NOMO-1 treated with DMSO at 0.1 percent for 48 hours (cell line): ENCODE results near the gene DPEP2.
"Not testable (repeated sequence)": the region's sequence is repeated elsewhere in the genome, so short reads cannot be mapped to it uniquely, and the experiment has no call there.

Source experiments
- DNase-seq: peaks from one replicate; lab custom pipeline; 2025; ENCODE audit not compliant: unreplicated experiment; lab: John Stamatoyannopoulos, UW

The DPEP2 gene

DNA sequence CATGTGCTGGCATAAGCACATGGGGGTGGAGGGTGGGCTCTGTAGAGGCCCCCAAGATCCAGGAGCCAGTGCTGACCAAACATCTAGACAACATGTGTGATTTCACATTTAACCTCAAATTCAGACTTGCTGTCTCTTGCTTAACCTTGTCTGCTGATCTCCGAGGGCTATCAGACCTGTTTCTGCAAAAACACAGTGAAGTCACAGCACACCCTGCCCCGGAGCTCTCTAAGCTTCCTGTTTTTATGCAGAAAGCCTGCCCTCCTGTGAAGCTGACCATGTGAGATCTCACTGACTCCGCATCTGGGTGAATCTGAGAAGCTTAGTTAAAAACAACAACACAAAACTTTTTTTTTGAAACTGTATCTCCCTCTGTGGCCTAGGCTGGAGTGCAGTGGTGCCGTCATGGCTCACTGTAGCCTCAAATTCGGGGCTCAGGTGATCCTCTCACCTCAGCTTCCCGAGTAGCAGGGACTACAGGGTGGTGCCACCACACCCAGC, 6.6 kb upstream of the DPEP2 start:
- peak; percentile 95 for DNase-seq

DNA sequence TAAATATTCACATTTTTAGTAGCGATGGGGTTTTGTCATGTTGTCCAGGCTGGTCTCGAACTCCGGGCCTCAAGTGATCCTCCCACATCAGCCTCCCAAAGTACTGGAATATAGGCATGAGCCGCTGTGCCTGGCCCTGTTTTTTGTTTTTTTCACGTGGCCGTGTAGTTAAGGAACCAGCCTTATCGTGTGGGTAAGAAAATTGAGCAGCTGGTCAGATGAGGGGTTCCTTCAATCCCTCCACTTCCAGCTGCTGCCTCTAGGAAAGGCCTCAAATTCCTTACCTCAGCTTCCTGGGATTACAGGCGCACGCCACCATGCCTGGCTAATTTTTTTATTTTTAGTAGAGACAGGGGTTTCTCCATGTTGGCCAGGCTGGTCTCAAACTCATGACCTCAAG, 5.9 kb upstream of the DPEP2 start:
- DNase-seq, result no peak

DNA sequence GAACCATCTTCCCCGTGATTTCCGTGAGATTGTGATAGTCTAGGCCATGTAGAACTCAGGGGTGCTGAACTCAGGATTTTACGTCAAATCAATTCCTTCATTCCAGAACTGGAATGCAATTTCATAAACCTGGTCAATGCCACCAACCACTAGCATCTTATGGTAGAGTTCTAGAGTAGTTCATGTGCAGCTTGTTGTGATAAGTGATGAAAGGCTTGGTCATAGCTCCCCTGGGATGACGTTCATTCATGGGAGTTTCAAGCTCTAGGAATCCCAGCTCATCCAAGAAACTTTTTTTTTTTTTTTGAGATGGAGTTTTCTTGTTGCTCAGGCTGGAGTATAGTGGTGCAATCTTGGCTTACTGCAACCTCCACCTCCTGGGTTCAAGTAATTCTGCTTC, 3.7 kb upstream of the DPEP2 start:
- DNase-seq, result no peak

DNA sequence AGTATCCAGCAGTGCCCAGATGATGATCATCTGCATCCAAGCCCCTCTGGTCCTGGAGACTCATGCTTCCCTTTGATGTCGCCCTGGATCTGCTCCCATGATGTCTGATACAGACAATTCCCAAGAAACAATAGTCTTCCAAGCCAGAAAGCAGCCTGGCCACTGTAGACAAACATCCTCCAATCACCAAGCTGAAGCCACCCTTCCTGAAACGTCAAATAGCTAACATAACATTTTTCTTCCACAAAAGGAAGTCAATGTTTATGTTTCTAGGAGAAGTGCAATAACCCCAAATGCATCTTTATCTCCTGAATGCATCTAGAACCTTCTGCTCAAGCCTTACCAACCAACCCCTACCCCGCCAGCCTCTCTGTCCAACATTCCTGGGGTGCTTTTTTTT, 1.2 kb upstream of the DPEP2 start:
- DNase-seq, result peak; percentile 17

DNA sequence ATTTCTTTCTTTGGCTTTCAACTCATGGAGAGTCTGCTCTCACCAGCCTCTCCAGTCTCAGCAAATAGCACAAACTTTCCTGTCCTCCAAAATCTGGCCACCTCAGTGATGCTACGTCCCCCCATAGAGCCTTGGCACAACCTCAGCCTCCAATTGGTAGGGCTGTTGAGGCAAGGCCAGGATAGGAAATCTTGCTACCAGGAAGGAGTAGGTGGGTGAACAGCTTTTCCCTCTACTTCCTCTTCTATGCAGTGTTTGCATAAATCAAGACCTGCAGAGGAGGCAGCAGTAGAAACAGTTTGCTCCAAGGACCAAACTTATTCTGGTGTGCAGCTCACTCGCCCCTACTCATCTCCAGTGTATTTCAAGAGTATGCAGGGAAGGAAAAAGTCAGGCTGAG, 701 bp upstream of the DPEP2 start:
- DNase-seq, result peak; percentile 55

GRCh38 chr16:67998231-67998778, 979 bp downstream of the DPEP2 start:
- not testable (repeated sequence) for DNase-seq

GRCh38 chr16:67996666-67997065, 2.6 kb downstream of the DPEP2 start:
- DNase-seq, result no peak

- DNase-seq, result peak; percentile 86
Observed at GRCh38 chr16:67995423-67995822, 3.9 kb downstream of the DPEP2 start.

DNA sequence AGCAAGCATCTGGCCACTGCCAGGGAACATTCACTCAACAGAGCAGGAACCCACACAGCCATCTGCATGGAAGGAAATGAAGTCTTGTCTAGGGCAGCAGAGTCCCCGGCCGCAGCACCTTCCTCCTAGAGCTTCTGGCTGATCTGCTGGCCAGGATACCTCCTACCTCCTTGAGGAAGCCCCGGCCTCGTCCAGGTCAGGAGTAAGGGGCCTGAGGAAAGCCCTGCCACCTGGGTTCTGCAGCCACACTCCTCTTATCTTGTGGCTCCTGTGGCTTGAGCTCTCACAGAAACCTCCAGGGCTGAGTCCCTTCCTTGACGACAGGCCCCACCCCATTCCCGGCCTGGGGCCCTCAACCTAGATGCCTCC, 5.3 kb downstream of the DPEP2 start:
- not testable (repeated sequence) for DNase-seq

DNA sequence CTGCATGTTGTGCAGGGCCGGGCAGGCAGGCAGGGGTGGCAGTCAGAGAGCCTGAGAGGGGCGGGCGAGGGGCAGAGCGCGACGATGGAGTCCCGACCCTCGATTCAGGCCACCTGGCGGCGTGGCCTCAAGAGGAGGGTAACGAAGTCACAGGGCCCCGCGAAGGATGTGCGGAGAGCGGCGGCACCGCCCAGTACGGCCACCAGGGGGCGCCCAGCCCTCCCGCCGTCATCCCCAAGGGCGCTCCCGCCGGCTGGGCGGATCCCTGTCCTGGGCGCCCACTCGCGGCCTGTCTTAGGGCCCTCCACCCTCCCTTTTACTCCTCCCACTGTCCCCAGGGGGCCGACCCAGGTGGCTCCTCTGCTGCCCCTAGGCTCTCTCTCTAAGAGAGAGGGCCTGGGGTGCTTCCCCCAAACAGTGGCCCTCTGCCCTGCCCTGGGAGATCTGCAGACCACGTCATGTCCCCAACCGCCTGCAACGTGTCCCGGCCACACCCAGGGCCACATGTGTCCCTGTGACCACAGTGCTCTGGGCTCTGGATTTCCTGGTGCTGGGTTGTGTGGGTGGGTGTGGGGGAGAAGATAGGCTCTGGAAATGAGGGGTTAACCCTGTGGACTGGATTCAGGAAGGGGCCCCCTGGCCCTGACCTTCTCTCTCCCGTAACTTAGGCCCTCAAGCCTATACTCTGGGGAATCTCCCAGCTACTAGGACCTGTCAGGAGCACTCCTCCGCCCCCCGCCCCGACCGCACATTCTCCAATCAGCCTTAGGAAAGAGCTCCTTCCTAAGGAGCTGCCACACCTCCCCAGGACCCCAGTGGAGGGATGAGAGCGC, 5.9 kb downstream of the DPEP2 start:
- peak; percentile 85 for DNase-seq

DNA sequence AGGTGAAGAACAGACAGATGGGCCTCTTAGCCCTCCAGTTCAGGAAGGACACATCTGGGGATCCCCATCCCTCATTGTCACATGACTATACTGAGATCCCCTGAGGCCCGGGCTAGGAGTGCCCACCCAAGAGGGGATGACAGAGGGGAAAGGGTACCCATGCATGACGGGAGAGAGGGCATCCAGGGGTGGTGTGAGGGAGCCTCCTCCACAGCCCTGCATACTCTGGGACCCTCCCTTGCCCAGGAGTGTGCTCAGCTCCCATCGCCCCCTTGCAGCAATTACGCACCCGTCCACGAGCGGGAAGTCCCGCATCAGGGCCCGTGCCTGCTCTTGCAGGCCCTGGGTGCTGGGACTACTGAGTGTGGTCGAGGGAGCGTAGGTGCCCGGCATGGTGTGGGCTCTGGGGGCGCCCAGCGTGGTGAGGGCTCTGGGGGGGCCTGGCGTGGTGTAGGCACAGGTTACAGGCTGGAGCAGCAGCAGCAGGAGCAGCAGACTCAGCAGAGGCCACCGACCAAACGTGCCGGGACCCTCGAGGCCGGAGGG, 6.5 kb downstream of the DPEP2 start:
- no peak for DNase-seq

DNA sequence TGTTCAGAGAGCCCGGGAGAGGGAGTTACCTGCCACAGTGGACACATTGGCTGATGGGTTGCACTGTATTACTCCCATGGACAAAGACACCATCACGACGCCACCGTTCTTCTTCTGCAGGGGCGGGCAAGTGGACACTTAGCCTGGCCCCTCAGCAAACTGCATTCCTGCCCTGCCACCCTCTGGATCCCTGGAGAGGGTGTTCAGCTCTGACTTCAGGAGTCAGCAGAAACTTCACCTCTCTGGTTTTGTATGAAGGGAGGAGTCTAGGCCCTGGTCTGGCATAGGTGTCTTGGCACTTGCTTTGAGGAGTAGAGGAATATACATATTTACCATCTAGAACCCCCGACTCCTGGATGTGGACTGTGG, 9.3 kb downstream of the DPEP2 start:
- no peak for DNase-seq

DNA sequence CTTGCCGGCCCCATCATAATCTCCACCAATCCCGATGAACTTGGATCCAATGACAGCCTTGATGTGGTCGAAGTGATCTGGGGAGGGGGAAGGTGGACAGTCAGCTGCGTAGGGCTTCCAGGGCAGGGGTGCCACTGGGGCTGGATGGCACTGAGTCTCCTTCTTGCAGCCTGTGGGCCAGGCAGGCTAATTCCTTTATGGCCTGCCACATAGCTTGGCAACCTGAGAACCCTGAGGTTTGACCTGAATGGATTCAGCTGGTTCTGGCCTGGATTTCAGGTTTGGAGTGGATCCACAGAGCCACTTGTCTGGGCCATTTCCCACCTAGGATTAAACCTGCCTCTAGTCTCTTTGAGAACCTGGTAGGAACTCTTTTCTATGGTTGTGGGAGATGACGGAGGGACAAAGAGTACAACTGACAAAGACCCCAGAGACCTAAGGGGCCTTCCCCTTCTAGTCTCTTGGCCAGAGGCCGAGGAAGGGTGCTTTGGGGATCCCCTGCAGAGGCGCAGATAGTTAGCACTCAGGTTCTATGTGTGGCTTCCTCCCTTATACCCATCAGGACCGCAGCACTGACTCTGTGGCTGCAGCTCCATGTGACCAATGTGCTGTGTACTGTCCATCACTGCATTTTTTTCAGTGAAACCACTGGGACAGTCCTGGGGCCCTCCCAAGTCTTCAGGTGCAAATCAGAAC, 9.8 kb downstream of the DPEP2 start:
- DNase-seq, result no peak

DNA sequence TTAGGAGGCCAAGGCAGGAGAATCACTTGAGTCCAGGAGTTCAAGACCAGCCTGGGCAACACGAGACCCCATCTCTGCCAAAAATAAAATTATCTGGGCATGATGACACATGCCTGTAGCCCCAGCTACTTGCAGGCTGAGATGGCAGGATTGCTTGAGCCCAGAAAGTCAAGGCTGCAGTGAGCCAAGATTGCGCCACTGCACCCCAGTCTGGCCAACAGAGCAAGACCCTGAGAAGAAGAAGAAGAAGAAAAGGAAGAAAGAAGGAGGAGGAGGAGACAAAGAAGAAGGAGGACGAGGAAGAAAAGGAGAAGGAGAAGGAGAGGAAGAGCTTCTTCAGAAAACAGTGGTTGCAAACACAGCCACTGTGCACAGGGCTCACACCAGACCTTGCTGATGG, 10.6 kb downstream of the DPEP2 start:
- no peak for DNase-seq

- no peak for DNase-seq
Observed at GRCh38 chr16:67987460-67988160, 11.7 kb downstream of the DPEP2 start.

DNA sequence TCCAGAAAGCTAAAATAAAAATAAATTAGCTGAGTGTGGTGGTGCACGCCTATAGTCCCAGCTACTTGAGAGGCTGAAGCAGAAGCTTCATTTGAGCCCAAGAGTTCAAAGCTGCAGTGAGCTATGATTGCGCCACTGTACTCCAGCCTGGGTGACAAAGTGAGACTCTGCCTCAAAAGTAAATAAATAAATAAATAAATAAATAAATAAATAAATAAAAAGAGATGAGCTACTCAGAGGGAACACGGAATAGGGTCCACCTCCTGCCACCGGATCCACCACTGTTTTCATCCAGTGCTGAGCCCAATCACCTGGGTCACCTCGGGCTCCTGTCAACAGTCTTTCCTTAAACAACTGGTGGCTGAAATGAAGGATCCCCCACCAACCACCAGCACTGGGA, 12.3 kb downstream of the DPEP2 start:
- no peak for DNase-seq

- no peak for DNase-seq
Observed at GRCh38 chr16:67982011-67982696, 17.1 kb downstream of the DPEP2 start.

- DNase-seq, result peak; percentile 17
Observed at GRCh38 chr16:67979955-67980678, 19.2 kb downstream of the DPEP2 start, which contains the start of gene DPEP3. TSS of gene DPEP3 (minus strand) at chr16:67980499. CDS start at chr16:67980380, 119 bp downstream.

- no peak for DNase-seq
Observed at GRCh38 chr16:67977469-67978227, 21.6 kb downstream of the DPEP2 start.
